Activated CD4-positive, CD25-positive, alpha-beta regulatory T cell treated with anti-CD3 and anti-CD28 coated beads, Interleukin-2, amount 50 U/mL, for 16 hours (primary cell): Measurements from ENCODE around the gene ZFPM1.

Experiments
- DNase-seq: peaks from one replicate; pipeline ENCODE4 v3.0.0-alpha.2; 2020; ENCODE audit warnings: low read depth, low spot score

The ZFPM1 gene

GRCh38 chr16:88448461-88449266, 4.4 kb upstream of the ZFPM1 start:
- no peak for DNase-seq

DNA sequence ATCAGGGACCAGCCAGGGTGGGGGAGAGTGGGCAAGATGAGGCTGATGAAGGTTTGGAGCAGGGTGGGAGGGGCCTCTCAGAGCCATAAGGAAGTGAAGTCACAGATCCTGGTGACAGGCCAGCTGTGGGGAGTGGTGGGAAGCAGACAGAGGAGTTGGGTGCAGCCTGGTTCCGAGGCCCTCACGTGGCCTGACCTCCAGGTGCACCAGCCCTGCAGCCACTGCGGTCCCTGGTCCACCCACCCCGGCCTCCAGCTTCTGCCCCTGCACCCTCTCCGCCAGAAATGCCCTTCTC, 3.9 kb upstream of the ZFPM1 start:
- no peak for DNase-seq

- DNase-seq = no peak
These were observed 1.2 kb upstream of the ZFPM1 start for GRCh38 chr16:88451586-88452481.

GRCh38 chr16:88452482-88453216, 431 bp upstream of the ZFPM1 start:
- DNase-seq = peak; percentile 94

- no peak for DNase-seq
These were observed 787 bp downstream of the ZFPM1 start for GRCh38 chr16:88453611-88454522.

GRCh38 chr16:88454523-88454947, 1.5 kb downstream of the ZFPM1 start:
- DNase-seq = no peak

- peak; percentile 54 for DNase-seq
These were observed 2.7 kb downstream of the ZFPM1 start for GRCh38 chr16:88455610-88456355.

DNA sequence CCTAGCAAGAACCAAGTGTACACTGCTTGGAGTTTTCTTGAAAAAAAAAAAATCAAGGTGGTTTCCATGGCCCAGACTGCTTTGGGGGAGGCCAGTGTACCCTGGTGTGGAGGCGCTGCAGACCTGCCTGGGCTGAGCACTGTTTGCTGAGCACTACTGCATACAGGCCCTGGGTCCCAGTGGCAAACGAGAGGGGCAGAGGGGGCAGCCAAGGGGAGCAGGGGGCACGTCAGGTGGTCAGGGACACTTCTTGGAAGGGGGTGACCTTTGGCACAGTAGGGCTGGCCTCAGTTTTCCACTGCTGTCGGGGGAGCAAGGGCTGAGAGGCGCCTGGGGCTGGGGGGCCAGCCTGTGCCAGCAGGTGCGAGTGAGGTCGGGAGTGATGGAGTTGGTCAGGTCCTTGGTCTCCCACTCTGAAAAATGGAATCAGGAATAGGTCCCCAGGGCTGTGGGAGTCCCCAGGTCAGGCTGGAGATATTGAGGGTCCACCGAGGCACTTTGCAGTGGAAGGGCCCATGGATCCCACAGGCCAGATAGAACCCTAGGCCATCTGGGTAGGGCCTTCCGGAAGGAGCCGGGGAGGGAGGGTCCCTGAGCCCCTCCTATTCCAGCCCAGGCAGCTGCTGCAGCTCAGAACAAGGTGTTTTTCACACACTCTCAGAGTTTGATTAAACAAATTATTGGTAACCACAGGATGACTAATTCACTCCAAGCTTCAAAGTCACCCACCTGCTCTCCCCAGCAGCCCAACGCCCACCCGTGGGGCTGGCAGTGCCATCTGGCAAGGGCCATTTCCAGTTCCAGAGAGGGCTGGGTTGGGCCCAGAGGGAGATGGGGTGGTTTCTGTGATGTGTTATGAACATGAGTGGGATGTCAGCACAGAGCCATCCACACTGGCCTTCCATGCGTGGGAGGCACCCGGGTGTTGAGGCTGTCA, 3.5 kb downstream of the ZFPM1 start:
- DNase-seq = peak; percentile 58

DNA sequence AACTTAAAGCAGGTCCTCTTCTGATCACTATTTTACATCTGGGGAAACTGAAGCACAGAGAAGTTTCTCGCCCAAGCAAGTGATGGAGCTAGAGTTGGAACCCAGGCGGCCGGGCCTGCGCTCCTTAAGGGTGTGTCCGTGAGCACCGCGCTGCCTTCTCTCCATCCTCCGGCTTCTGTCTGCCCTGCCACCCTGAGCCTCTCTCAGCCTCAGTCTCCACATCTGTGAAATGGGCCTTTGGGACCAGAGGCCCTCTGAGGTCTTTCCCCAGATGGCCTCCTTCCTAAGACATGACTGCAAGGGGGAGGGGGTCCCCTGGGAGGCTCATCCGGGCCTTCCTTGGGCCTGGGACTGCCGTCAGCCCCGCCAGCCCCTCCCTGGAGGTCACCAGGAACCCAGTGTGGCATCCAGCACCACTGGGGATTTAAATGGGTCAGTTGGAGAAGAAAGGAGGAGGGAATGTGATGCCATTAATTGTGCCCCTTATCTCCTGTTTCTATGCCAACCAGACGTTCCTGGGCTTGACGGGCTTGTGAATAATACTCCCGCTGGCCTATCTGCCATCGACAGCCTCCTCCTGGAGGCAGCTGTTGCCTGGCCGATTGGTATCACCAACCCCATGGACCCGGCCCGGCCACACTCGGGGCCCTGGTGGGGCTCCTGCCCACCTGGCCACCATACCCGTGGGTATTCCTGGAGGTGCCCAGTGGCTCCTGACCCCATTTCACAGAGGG, 5.1 kb downstream of the ZFPM1 start:
- no peak for DNase-seq

DNA sequence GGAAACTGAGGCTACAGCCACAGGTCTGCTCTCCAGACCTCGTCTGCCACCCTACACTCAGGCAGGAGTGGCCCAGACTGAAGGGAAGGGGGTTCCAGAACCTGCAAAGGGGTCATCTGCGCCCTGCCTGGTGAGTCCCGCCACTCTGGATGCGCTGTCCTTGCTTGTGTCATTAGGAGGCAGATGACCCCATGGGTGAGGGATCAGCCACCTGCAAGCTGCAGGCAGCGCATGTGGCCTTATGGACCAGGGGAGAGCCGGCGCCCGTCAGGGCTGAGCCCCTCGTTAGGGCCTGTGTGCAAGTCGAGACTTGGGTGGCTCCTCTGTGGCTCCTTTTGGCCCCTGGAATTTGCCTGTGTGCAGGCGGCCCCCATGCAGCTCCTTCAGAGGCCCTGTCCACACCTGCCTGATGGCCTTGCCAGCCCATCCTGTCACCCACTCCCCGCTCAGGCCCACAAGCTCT, 5.7 kb downstream of the ZFPM1 start:
- no peak for DNase-seq

- no peak for DNase-seq
These were observed 6.4 kb downstream of the ZFPM1 start for GRCh38 chr16:88459366-88460073.

DNA sequence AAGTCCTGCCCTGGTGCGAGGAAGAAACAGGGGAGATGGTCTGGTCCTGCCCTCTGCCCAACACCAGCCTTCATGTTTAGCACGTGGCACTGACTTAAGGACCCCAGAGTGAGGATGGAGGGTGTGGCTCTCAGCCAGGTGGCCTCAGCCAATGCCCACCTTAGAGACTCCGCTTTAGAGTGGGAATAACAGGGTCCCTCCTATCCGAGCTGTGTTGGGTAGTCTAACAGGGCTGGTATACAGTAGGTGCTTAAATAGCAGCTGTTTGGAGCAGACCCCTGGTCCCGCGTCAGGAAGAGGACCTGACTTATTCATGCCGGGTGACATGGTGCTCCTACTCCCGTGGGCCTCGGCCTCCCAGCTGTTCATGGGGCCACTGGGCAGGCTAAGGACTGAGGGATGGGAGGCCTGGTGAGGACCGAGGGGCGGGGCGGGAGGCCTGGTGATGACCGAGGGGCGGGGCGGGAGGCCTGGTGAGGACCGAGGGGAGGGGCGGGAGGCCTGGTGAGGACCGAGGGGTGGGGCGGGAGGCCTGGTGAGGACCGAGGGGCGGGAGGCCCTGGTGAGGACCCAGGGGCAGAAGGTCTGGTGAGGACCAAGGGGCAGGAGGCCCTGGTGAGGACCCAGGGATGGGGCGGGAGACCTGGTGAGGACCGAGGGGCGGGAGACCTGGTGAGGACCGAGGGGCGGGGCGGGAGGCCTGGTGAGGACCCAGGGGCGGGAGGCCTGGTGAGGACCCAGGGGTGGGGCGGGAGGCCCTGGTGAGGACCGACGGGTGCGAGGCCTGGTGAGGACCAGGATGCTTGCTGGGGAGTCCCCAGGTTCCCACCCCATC, 7.6 kb downstream of the ZFPM1 start:
- no peak for DNase-seq

- no peak for DNase-seq
These were observed 8.5 kb downstream of the ZFPM1 start for GRCh38 chr16:88461331-88462269.

- DNase-seq = no peak
These were observed 9.3 kb downstream of the ZFPM1 start for GRCh38 chr16:88462396-88462795.

GRCh38 chr16:88463411-88463810, 10.3 kb downstream of the ZFPM1 start:
- no peak for DNase-seq
